Measurements from ENCODE around the gene HOOK1. TPM values are rescaled to one million over a fixed set of nuclear protein-coding genes. Genes with fewer than 3 reads are reported as not detected.

Gene HOOK1
- total and polyA plus RNA-seq, 2 of the 13 experiments (the other 11 are each of a cell fraction or from before 2014, with no cell fraction given) = 11.3 to 24.2 TPM

- intact Hi-C loops (cut with micrococcal nuclease; ENCODE audit: unreplicated experiment) = no loop called here
- FAIRE-seq (no peak), DNase-seq (ENCODE audit: low spot score) (no peak), ATAC-seq (no peak)
- no peaks in the 10 kb centered on the region for H3K79me2 ChIP-seq (ENCODE audit: insufficient read depth, low read length)
- POLR2A ChIA-PET = no interaction called here
- in situ Hi-C loops (cut with HindIII; ENCODE audit: extremely low pct_ligation_motif_present, low pct_unique_long_range_greater_than_20kb) = no loop called here
- no peak overlapping the region for H2AFZ ChIP-seq (ENCODE audit: low read length)
- H3K36me3 ChIP-seq (replicated peaks in 1 of 2; ENCODE audit: control insufficient read depth in 1 of 2, insufficient read depth in 2 of 2, low read length in 2 of 2) = no peaks in the 10 kb centered on the region
- H3K27ac ChIP-seq (ENCODE audit: extremely low read length, insufficient read depth, low read length) = no peak overlapping the region
- CTCF ChIA-PET (ENCODE audit: low intra/inter-chr PET ratio, low total read pairs) = no interaction called here
- peaks cover 15% of the 10 kb centered on the region; the same call in 1 of the 2 replicates for H3K4me1 ChIP-seq (ENCODE audit: insufficient read depth, low read length)
- H3K4me2 ChIP-seq (ENCODE audit: low read depth, low read length) = no peak overlapping the region
- H3K9ac ChIP-seq (ENCODE audit: insufficient read depth, low read depth, low read length) = no peak overlapping the region
- no peak overlapping the region for H3K4me3 ChIP-seq (replicated peaks in 1 of 3; ENCODE audit: insufficient read depth in 1 of 3, low read depth in 2 of 3, low read length in 3 of 3)
- H4K20me1 ChIP-seq (ENCODE audit: insufficient read depth, low read length) = no peaks in the 10 kb centered on the region
- BruUV-seq (replicated peaks) = no TSS peak
- no peak for TF ChIP-seq ZFP36 (IDR thresholded peaks at IDR 0.05; ENCODE audit: borderline replicate concordance, low read depth, low read length, partially characterized antibody)
- TF ChIP-seq HNRNPUL1 (IDR thresholded peaks at IDR 0.05; ENCODE audit: low read depth, low read length) = no peak
- TF ChIP-seq ARID5B (CRISPR knock-in tag; IDR thresholded peaks at IDR 0.05) = no peak
- TF ChIP-seq PITX1 (CRISPR knock-in tag; IDR thresholded peaks at IDR 0.05) = no peak
- TF ChIP-seq ZNF33A (CRISPR knock-in tag; IDR thresholded peaks at IDR 0.05; ENCODE audit: borderline replicate concordance) = no peak
- no peak for TF ChIP-seq SRSF1 (optimal IDR thresholded peaks at IDR 0.05; ENCODE audit: low read depth, low read length)
- no peak for TF ChIP-seq CBX5 (CRISPR knock-in tag; IDR thresholded peaks at IDR 0.05; ENCODE audit: borderline replicate concordance)
- TF ChIP-seq ZMAT5 (CRISPR knock-in tag; IDR thresholded peaks at IDR 0.05; ENCODE audit: borderline replicate concordance, low read depth) = no peak
- TF ChIP-seq KAT2B (IDR thresholded peaks at IDR 0.05; ENCODE audit: borderline replicate concordance, low read depth, low read length) = no peak
- no peak for TF ChIP-seq ZNF3 (CRISPR knock-in tag; IDR thresholded peaks at IDR 0.05)
- TF ChIP-seq SRY (CRISPR knock-in tag; IDR thresholded peaks at IDR 0.05) = no peak
- no peaks in the 10 kb centered on the region for H3K9me3 ChIP-seq (ENCODE audit: low read length)
- H3K27me3 ChIP-seq (ENCODE audit: control insufficient read depth in 1 of 2, insufficient read depth in 2 of 2, low read length in 2 of 2) = no peaks in the 10 kb centered on the region
- WGBS (ENCODE audit: low lambda C conversion rate) = 87% methylated on average over 7 of the region's 7 CpGs
These were observed 78.4 kb downstream of the HOOK1 start for GRCh38 chr1:59892841-59893811.

Measured in HepG2 (cell line).